Fibroblast of lung (primary cell): ENCODE measurements around the gene CNNM1.

Experiments used
- CTCF ChIP-seq, 2 donors: IDR thresholded peaks in 1 of 2; conservative IDR thresholded peaks in 1 of 2; 1 replicate in 1 of 2; 2 replicates in 1 of 2; pipeline ENCODE4 v1.5.1; 2011 to 2012; ENCODE audit warnings: low read length in 2 of 2, control low read depth in 1 of 2, inconsistent platforms in 1 of 2, low read depth in 1 of 2, mild to moderate bottlenecking in 1 of 2
- EZH2 ChIP-seq: IDR thresholded peaks from 2 replicates; pipeline ENCODE4 v1.5.1; 2012; ENCODE audit warnings: low read length, control low read depth, mild to moderate bottlenecking; ENCODE audit errors: missing control alignments

- TF ChIP-seq CTCF (conservative IDR thresholded peaks at IDR 0.05 in 1 of 2, IDR thresholded peaks at IDR 0.05 in 1 of 2; ENCODE audit: low read depth in 1 of 2, low read length in 2 of 2) (no peak), EZH2 (no peak)
Measured at GRCh38 chr10:99329554-99330346, 594 bp downstream of the CNNM1 start.
